GM19463 (cell line): ENCODE data around the gene DIP2A.
A peak's percentile ranks its signal among the peaks of the same experiment; 100 is the strongest.
"Not testable (repeated sequence)": the region's sequence is repeated elsewhere in the genome, so short reads cannot be mapped to it uniquely, and the experiment has no call there.

Experiments used
- ATAC-seq: cut with Tn5 transposase; IDR thresholded peaks from one replicate; pipeline ENCODE4 v1.9.1; 2021; ENCODE audit warnings: mild to moderate bottlenecking, moderate library complexity; ENCODE audit not compliant: unreplicated experiment

DIP2A gene

GRCh38 chr21:46448108-46448507, 10.6 kb upstream of the DIP2A start:
- no peak for ATAC-seq

GRCh38 chr21:46448855-46449254, 9.8 kb upstream of the DIP2A start:
- ATAC-seq, result not testable (repeated sequence)

GRCh38 chr21:46452710-46453109, 6.0 kb upstream of the DIP2A start:
- ATAC-seq, result no peak

GRCh38 chr21:46454142-46454541, 4.5 kb upstream of the DIP2A start:
- ATAC-seq, result no peak

- ATAC-seq, result no peak
Measured at GRCh38 chr21:46454634-46455390, 3.9 kb upstream of the DIP2A start.

- no peak for ATAC-seq
Measured at GRCh38 chr21:46455575-46456385, 2.9 kb upstream of the DIP2A start.

- ATAC-seq, result no peak
Measured at GRCh38 chr21:46456750-46457149, 1.9 kb upstream of the DIP2A start.

GRCh38 chr21:46457801-46458314, 833 bp upstream of the DIP2A start:
- peak; percentile 5 for ATAC-seq

GRCh38 chr21:46459024-46459355, 299 bp downstream of the DIP2A start:
- ATAC-seq, result no peak

- ATAC-seq, result no peak
Measured at GRCh38 chr21:46459356-46460112, 843 bp downstream of the DIP2A start.

- ATAC-seq, result no peak
Measured at GRCh38 chr21:46461909-46462308, 3.2 kb downstream of the DIP2A start.

GRCh38 chr21:46465153-46465552, 6.5 kb downstream of the DIP2A start:
- ATAC-seq, result not testable (repeated sequence)

GRCh38 chr21:46465651-46466050, 7.0 kb downstream of the DIP2A start:
- no peak for ATAC-seq

GRCh38 chr21:46468108-46468774, 9.6 kb downstream of the DIP2A start:
- no peak for ATAC-seq

- no peak for ATAC-seq
Measured at GRCh38 chr21:46469275-46469674, 10.6 kb downstream of the DIP2A start.

GRCh38 chr21:46471514-46471913, 12.8 kb downstream of the DIP2A start:
- ATAC-seq, result no peak

GRCh38 chr21:46472246-46472645, 13.6 kb downstream of the DIP2A start:
- ATAC-seq, result no peak

GRCh38 chr21:46474382-46474781, 15.7 kb downstream of the DIP2A start:
- ATAC-seq, result no peak

GRCh38 chr21:46475296-46475695, 16.6 kb downstream of the DIP2A start:
- ATAC-seq, result no peak

- ATAC-seq, result no peak
Measured at GRCh38 chr21:46477765-46478164, 19.1 kb downstream of the DIP2A start.

GRCh38 chr21:46478910-46479309, 20.2 kb downstream of the DIP2A start:
- no peak for ATAC-seq
